ENCODE results near the gene RAB40AL.

DNA sequence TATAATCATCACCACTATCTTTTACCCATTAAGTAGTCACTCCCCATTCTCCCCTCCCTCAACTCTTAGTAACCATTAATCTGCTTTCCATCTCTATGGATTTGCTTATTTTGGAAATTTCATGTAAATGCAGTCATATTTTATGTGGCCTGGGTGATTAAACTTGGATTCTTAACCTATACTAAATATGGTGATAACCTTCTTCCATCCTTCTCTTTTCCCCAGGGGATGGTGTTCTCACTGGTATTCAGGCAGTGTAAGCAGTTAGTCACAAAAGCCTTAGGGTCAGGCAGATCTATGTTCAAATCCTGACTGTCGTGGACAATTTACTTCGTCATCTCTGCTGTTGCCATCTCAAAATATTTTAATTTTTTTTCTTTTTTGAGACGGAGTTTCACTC, 29.6 kb downstream of the RAB40AL start:
- TF ChIP-seq, protein P1, sequence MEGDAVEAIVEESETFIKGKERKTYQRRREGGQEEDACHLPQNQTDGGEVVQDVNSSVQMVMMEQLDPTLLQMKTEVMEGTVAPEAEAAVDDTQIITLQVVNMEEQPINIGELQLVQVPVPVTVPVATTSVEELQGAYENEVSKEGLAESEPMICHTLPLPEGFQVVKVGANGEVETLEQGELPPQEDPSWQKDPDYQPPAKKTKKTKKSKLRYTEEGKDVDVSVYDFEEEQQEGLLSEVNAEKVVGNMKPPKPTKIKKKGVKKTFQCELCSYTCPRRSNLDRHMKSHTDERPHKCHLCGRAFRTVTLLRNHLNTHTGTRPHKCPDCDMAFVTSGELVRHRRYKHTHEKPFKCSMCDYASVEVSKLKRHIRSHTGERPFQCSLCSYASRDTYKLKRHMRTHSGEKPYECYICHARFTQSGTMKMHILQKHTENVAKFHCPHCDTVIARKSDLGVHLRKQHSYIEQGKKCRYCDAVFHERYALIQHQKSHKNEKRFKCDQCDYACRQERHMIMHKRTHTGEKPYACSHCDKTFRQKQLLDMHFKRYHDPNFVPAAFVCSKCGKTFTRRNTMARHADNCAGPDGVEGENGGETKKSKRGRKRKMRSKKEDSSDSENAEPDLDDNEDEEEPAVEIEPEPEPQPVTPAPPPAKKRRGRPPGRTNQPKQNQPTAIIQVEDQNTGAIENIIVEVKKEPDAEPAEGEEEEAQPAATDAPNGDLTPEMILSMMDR (IDR thresholded peaks at IDR 0.05) = no peak
- no peak for TF ChIP-seq POLR2AphosphoS5 (IDR thresholded peaks at IDR 0.05; ENCODE audit: low read depth, low read length)
- TF ChIP-seq, protein P2, sequence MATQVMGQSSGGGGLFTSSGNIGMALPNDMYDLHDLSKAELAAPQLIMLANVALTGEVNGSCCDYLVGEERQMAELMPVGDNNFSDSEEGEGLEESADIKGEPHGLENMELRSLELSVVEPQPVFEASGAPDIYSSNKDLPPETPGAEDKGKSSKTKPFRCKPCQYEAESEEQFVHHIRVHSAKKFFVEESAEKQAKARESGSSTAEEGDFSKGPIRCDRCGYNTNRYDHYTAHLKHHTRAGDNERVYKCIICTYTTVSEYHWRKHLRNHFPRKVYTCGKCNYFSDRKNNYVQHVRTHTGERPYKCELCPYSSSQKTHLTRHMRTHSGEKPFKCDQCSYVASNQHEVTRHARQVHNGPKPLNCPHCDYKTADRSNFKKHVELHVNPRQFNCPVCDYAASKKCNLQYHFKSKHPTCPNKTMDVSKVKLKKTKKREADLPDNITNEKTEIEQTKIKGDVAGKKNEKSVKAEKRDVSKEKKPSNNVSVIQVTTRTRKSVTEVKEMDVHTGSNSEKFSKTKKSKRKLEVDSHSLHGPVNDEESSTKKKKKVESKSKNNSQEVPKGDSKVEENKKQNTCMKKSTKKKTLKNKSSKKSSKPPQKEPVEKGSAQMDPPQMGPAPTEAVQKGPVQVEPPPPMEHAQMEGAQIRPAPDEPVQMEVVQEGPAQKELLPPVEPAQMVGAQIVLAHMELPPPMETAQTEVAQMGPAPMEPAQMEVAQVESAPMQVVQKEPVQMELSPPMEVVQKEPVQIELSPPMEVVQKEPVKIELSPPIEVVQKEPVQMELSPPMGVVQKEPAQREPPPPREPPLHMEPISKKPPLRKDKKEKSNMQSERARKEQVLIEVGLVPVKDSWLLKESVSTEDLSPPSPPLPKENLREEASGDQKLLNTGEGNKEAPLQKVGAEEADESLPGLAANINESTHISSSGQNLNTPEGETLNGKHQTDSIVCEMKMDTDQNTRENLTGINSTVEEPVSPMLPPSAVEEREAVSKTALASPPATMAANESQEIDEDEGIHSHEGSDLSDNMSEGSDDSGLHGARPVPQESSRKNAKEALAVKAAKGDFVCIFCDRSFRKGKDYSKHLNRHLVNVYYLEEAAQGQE (IDR thresholded peaks at IDR 0.05; ENCODE audit: insufficient read depth in 1 of 2, low read depth in 2 of 2, low read length in 1 of 2) = no peak

All from Panc1 (cell line).